Tibial nerve (tissue), 4 donors: ENCODE results near the gene METAP1D.

Experiments used
- EP300 ChIP-seq, 2 donors: sonication (generic); formaldehyde crosslinking; IDR thresholded peaks; one replicate each; pipeline ENCODE4 v1.6.1; 2017; ENCODE audit warnings: antibody characterized with exemption in 2 of 2, mild to moderate bottlenecking in 1 of 2
- POLR2A ChIP-seq, 2 donors: fragments of 450-650 bp; IDR thresholded peaks; one replicate each; pipeline ENCODE4 v1.6.1; 2017; ENCODE audit warnings: antibody characterized with exemption in 2 of 2, mild to moderate bottlenecking in 2 of 2, moderate library complexity in 2 of 2
- TF ChIP-seq, protein P1 (sequence below), 5 experiments: fragments of 200-600 bp in 3 of 5; fragments of 450-650 bp in 2 of 5; sonication (generic) in 3 of 5; IDR thresholded peaks; one replicate each; pipeline ENCODE4 v1.5.1; 2016 to 2019; ENCODE audit warnings: antibody characterized with exemption in 5 of 5, mild to moderate bottlenecking in 3 of 5, moderate library complexity in 2 of 5

DNA sequence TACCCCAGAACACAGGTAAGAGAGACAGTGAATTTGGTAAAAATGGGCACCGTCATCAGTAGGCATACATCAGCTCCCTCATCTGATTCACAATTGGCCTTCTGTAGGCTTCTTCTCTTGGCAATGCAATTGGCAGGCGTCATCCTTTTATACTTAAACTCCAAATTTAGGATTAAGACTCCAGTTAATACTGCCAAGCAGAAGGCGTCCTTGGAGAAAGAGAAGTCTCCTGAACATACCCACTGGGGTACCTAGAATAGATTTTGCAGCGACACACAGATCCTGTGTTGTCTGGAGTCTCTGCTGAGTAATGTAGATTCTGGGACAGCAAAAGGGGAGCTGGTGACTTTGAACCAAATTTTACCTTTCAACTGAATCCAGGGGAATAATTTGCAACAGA lies 592 bp upstream of the METAP1D start:
- TF ChIP-seq, protein P1, sequence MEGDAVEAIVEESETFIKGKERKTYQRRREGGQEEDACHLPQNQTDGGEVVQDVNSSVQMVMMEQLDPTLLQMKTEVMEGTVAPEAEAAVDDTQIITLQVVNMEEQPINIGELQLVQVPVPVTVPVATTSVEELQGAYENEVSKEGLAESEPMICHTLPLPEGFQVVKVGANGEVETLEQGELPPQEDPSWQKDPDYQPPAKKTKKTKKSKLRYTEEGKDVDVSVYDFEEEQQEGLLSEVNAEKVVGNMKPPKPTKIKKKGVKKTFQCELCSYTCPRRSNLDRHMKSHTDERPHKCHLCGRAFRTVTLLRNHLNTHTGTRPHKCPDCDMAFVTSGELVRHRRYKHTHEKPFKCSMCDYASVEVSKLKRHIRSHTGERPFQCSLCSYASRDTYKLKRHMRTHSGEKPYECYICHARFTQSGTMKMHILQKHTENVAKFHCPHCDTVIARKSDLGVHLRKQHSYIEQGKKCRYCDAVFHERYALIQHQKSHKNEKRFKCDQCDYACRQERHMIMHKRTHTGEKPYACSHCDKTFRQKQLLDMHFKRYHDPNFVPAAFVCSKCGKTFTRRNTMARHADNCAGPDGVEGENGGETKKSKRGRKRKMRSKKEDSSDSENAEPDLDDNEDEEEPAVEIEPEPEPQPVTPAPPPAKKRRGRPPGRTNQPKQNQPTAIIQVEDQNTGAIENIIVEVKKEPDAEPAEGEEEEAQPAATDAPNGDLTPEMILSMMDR (IDR thresholded peaks at IDR 0.05) = no peak
- TF ChIP-seq POLR2A (IDR thresholded peaks at IDR 0.05) (no peak), EP300 (IDR thresholded peaks at IDR 0.05) (no peak)
